AG09319 (cell line): ENCODE data around the gene DBT.

ENCODE experiments used
- DNase-seq: peaks from one replicate; pipeline ENCODE4 v3.0.0-alpha.2; 2010; ENCODE audit warnings: low read depth; ENCODE audit errors: extremely low read depth
- CTCF ChIP-seq: IDR thresholded peaks from 2 replicates; pipeline ENCODE4 v1.5.1; 2011; ENCODE audit warnings: low read depth, mild to moderate bottlenecking, inconsistent platforms, low read length, moderate library complexity

DBT gene

GRCh38 chr1:100231721-100232120, 17.9 kb downstream of the DBT start:
- no peak for DNase-seq
- TF ChIP-seq CTCF, result no peak

GRCh38 chr1:100230765-100231164, 18.9 kb downstream of the DBT start:
- TF ChIP-seq CTCF, result no peak
- DNase-seq, result no peak

- no peak for TF ChIP-seq CTCF
- DNase-seq, result no peak
Observed at GRCh38 chr1:100229681-100230443, 19.8 kb downstream of the DBT start.

GRCh38 chr1:100222428-100222827, 27.2 kb downstream of the DBT start:
- no peak for DNase-seq

GRCh38 chr1:100219883-100220282, 29.8 kb downstream of the DBT start:
- DNase-seq, result no peak
- TF ChIP-seq CTCF, result no peak

More at GRCh38 chr1:100222428-100222827, 27.2 kb downstream of the DBT start:
- no peak for TF ChIP-seq CTCF

- TF ChIP-seq CTCF, result no peak
Observed at GRCh38 chr1:100219457-100219856, 30.2 kb downstream of the DBT start.

GRCh38 chr1:100217834-100218233, 31.8 kb downstream of the DBT start:
- no peak for TF ChIP-seq CTCF
- no peak for DNase-seq

More at GRCh38 chr1:100219457-100219856, 30.2 kb downstream of the DBT start:
- no peak for DNase-seq
